ENCODE measurements around the gene MRPL55. TPM values are rescaled to one million over a fixed set of nuclear protein-coding genes. Genes with fewer than 3 reads are reported as not detected.

Gene MRPL55
- total and polyA plus RNA-seq, 2 of the 13 experiments (the other 11 are each of a cell fraction or from before 2014, with no cell fraction given) = 58.6 to 92.9 TPM

GRCh38 chr1:228102791-228103620 is 6.1 kb downstream of the MRPL55 start, which contains the start of gene C1orf35 (continued):
- TF ChIP-seq ZNF251 (CRISPR knock-in tag; IDR thresholded peaks at IDR 0.05) = no peak
- peak; percentile 75; the same call in 1 of the 2 replicates for TF ChIP-seq MIER3 (CRISPR knock-in tag; IDR thresholded peaks at IDR 0.05; ENCODE audit: borderline replicate concordance)
- no peak for TF ChIP-seq ZUFSP (CRISPR knock-in tag; IDR thresholded peaks at IDR 0.05; ENCODE audit: borderline replicate concordance)
- TF ChIP-seq ZMAT5 (CRISPR knock-in tag; IDR thresholded peaks at IDR 0.05; ENCODE audit: borderline replicate concordance, low read depth) = no peak
- TF ChIP-seq CHD4 (IDR thresholded peaks at IDR 0.05; ENCODE audit: borderline replicate concordance, low read length) = no peak
- TF ChIP-seq ARID4A (CRISPR knock-in tag; IDR thresholded peaks at IDR 0.05; ENCODE audit: borderline replicate concordance) = peak; percentile 98
- no peak for TF ChIP-seq NONO (IDR thresholded peaks at IDR 0.05)
- TF ChIP-seq NONO (CRISPR knock-in tag; conservative IDR thresholded peaks at IDR 0.05) = peak; percentile 94
- no peak; the same call in 1 of the 2 replicates for TF ChIP-seq SSRP1 (CRISPR knock-in tag; IDR thresholded peaks at IDR 0.05)
- no peak for TF ChIP-seq PAX8 (CRISPR knock-in tag; IDR thresholded peaks at IDR 0.05; ENCODE audit: borderline replicate concordance)
- peak; percentile 68; the same call in 1 of the 2 replicates for TF ChIP-seq ZIK1 (CRISPR knock-in tag; IDR thresholded peaks at IDR 0.05; ENCODE audit: borderline replicate concordance, low read depth)
- peak; percentile 95 for TF ChIP-seq MYPOP (CRISPR knock-in tag; IDR thresholded peaks at IDR 0.05)
- TF ChIP-seq ZNF691 (CRISPR knock-in tag; IDR thresholded peaks at IDR 0.05; ENCODE audit: borderline replicate concordance, low read depth) = peak; percentile 93
- no peak for TF ChIP-seq ZNF569 (CRISPR knock-in tag; IDR thresholded peaks at IDR 0.05; ENCODE audit: borderline replicate concordance)
- TF ChIP-seq NCOR1 (IDR thresholded peaks at IDR 0.05; ENCODE audit: borderline replicate concordance, low read length) = no peak
- no peak for TF ChIP-seq TMF1 (CRISPR knock-in tag; IDR thresholded peaks at IDR 0.05; ENCODE audit: low read depth)
- no peak for TF ChIP-seq CBX2 (IDR thresholded peaks at IDR 0.05; ENCODE audit: low read depth, low read length)
- TF ChIP-seq CBX2 (CRISPR knock-in tag; IDR thresholded peaks at IDR 0.05; ENCODE audit: low read depth) = no peak
- TF ChIP-seq NAIF1 (CRISPR knock-in tag; IDR thresholded peaks at IDR 0.05; ENCODE audit: borderline replicate concordance) = 0 out of 2 replicates have a peak, but pooled peaks have one; percentile 43
- TF ChIP-seq SNAI1 (CRISPR knock-in tag; IDR thresholded peaks at IDR 0.05; ENCODE audit: borderline replicate concordance) = no peak
- no peak for TF ChIP-seq ZC3H4 (CRISPR knock-in tag; IDR thresholded peaks at IDR 0.05; ENCODE audit: borderline replicate concordance)

Measured in HepG2 (cell line).